ENCODE measurements around the gene RIPK1.
"Not testable (repeated sequence)": the region's sequence is repeated elsewhere in the genome, so short reads cannot be mapped to it uniquely, and the experiment has no call there.

RIPK1 gene

DNA sequence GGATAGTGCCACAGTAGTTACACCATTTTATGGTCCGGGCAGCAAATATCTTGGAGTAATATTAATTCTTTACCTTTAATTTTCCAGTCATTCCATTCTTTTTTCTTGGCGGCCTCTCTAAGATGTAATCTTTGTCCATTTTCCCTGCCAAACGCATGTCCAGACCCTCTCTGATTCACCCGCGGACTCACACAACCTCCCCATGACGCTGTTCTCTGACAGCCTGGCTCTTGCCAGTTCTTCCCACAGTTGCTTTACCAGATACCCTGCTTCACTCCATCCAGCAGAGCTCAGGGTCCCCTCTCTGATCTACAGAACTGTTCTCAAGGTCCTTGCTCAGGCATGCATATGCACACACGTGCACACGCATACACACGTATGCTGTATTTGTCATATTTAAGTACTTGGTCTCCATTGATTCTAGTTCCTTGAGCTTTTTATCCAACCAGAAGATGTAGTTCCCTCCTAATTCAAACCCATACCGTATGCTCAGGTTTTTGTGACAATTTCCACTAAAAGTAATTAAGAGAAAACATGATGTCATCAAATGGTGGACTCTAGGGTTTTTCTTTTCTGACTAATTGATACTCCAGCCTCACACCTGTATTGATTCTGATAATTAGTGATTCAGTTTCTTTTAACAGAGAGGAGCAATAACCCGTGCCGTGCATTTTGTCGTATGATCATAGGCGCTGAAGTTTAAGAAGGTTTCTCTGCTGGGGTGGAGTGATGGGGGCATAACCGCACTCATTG, 60.2 kb downstream of the RIPK1 start:
- H3K4me3 ChIP-seq (ENCODE audit: low read depth, low read length): no peak overlapping the region
- DNase-seq (ENCODE audit: low read depth): no peak

DNA sequence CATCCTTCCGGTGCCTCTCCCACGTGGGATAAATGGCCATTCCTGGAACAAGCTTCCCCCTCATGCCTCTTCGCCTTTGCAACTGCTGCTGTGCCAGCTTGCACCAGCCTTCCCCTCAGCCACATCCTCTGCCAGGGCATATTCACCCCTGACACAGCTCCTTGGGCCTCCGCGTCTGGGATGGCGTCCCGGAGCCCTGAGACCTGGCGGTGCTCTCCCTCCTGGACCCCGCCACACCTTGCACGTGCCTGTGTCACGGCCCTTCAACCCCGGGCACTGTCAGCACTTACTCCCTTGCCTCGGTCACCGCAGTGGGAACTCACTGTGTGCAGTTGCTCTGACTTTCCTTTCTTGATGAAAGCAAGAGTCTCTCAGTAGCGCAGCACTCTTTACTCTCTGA, 63.4 kb downstream of the RIPK1 start:
- H3K4me3 ChIP-seq (ENCODE audit: low read depth, low read length): no peak overlapping the region
- no peak for DNase-seq (ENCODE audit: low read depth)
- TF ChIP-seq, protein P1, sequence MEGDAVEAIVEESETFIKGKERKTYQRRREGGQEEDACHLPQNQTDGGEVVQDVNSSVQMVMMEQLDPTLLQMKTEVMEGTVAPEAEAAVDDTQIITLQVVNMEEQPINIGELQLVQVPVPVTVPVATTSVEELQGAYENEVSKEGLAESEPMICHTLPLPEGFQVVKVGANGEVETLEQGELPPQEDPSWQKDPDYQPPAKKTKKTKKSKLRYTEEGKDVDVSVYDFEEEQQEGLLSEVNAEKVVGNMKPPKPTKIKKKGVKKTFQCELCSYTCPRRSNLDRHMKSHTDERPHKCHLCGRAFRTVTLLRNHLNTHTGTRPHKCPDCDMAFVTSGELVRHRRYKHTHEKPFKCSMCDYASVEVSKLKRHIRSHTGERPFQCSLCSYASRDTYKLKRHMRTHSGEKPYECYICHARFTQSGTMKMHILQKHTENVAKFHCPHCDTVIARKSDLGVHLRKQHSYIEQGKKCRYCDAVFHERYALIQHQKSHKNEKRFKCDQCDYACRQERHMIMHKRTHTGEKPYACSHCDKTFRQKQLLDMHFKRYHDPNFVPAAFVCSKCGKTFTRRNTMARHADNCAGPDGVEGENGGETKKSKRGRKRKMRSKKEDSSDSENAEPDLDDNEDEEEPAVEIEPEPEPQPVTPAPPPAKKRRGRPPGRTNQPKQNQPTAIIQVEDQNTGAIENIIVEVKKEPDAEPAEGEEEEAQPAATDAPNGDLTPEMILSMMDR (conservative IDR thresholded peaks at IDR 0.05; ENCODE audit: low read depth, low read length): no peak

More for the DNA sequence above, 60.2 kb downstream of the RIPK1 start:
- TF ChIP-seq, protein P1 (conservative IDR thresholded peaks at IDR 0.05; ENCODE audit: low read depth, low read length): no peak

DNA sequence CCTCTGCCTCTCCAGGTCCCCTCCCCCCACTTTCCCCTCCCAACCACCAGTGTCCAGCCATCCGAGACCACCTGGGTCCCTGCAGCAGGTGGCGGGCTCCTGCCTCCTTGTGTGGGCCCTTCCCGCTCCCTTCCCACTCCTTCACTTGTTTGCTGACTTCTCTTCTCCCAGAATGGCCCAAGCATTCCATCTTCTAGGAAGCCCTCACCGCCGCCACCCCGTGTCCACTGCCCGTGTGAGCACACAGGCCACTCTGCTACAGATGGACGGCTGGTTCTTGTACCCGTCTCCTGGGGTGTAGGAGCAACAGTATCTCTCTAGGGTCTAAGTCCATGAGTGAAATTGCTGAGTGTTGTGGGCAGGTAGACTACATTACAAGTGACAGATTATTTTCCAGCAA, 65.2 kb downstream of the RIPK1 start:
- TF ChIP-seq, protein P1 (conservative IDR thresholded peaks at IDR 0.05; ENCODE audit: low read depth, low read length): no peak
- DNase-seq (ENCODE audit: low read depth): no peak
- H3K4me3 ChIP-seq (ENCODE audit: low read depth, low read length): no peak overlapping the region

DNA sequence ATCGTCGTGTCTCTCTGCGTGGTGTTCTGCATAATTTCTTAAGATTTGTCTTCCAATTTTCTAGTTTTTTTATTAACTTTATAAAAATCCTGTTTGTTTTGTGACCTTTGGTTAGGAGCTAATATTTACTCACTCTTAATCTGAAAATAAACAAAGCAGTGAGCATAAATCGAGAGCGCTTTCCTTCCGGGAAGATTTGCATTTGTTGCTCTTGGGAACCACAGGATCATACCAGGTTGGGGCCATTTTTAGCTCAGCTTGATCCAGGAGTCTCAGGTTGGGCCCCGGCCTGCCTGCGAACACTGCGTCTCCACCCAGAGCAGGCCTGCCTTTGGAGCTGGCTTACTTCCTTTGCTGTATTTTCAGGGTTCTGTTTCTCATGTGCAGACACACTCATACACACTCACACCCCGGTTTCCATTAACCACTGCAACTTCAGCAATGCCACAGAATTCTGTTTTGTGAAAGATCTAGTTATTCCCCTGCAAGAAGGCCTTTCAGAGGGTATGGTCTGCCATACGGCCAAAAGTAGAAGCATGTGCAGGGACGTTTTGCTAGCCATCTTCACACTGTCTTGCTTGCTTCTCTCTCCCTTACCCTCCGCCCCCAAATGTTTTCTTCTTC, 67.5 kb downstream of the RIPK1 start:
- H3K4me3 ChIP-seq (ENCODE audit: low read depth, low read length): no peak overlapping the region
- DNase-seq (ENCODE audit: low read depth): no peak
- TF ChIP-seq, protein P1 (conservative IDR thresholded peaks at IDR 0.05; ENCODE audit: low read depth, low read length): no peak

DNA sequence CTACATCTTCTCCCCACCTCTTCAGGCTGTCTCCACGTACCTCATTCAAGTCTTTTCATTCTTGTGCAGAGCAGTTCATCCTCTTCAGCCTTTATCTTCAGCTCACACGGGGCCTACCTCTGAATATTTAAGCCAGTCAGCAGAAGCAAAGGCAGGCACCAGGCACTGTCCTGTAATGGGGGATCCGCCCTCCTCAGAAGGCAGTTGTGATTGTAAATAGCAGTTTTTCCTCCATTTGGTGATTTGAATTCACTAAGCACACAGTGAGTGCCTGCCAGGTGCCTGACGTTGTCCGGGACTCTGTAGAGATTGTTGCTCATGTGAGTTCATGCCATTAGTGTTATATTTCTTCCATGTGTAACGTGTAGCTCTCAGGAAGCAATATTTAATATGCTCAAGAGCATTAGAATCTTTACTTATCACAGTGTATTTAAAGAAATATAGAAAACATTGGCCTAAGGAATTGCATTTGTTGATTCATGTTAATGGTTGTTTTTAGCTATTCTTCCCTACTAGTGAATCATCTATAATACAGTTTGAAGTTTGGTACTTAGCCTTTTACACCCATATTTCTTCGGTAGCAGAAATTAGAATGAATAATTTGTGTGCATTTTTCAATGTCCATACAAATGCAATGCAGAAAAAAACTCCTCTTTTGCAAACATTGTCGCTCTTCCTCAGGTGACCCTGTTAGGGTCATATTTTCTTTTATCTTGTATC, 68.2 kb downstream of the RIPK1 start:
- TF ChIP-seq, protein P1 (conservative IDR thresholded peaks at IDR 0.05; ENCODE audit: low read depth, low read length): no peak
- no peak overlapping the region for H3K4me3 ChIP-seq (ENCODE audit: low read depth, low read length)
- no peak for DNase-seq (ENCODE audit: low read depth)

DNA sequence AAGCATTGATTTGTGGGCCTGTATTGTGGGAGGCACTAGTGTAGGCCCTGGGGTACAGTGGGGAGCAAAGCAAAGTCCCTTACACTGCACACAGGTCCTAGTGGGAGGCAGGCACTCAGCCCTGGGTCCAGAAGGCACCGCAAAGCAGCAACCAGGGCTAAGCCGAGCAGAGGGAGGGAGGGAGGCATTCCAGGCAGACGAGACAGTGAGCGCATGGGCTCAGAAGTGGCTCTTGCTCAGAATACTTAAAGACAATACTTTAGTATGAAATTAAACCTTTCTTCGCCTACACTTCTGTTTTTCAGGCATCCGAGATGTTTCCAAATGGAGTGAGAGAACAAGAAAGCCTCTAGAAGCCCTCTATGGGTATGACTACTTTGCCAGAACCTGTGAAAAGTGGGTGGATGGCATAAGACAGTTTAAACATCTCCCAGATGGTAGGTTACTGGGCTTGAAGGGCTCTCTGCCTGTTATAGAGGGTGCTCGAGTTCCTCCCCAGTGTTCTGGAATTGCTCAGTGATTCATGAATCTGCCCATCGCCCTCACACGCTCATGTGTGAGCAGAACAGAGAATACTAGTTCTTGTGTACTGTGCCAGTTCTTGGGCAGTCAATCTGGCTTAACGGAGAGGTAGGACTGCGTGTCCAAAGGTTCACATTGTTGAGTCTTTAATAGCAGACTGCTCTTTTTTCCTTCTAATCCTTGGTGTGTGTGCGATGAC, 68.9 kb downstream of the RIPK1 start:
- DNase-seq (ENCODE audit: low read depth): no peak
- TF ChIP-seq, protein P1 (conservative IDR thresholded peaks at IDR 0.05; ENCODE audit: low read depth, low read length): no peak
- H3K4me3 ChIP-seq (ENCODE audit: low read depth, low read length): no peak overlapping the region

DNA sequence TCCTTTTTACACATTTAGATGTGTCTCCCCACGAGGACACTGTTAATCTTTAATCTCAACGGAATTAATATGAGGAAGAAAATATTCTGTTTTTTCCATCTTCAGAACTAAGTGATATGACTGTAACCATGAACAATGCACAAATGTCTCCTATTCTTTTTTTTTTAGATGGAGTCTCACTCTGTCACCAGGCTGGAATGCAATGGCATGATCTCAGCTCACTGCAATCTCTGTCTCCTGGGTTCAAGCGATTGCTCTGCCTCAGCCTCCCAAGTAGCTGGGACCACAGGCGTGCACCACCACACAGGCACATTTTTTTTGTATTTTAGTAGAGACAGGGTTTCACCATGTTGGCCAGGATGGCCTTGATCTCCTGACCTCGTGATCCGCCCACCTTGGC, 69.6 kb downstream of the RIPK1 start:
- DNase-seq (ENCODE audit: low read depth): not testable (repeated sequence)

More for the DNA sequence above, 69.6 kb downstream of the RIPK1 start:
- H3K4me3 ChIP-seq (ENCODE audit: low read depth, low read length): not testable (repeated sequence)
